Fibroblast of mammary gland (primary cell): ENCODE measurements around the gene MAPKAP1.
A peak's percentile ranks its signal among the peaks of the same experiment; 100 is the strongest.

Experiments
- DNase-seq: peaks from one replicate; pipeline ENCODE4 v3.0.0-alpha.2; 2010; ENCODE audit warnings: low read depth
- H3K4me3 ChIP-seq: 2 replicates; pipeline ENCODE4 v1.5.1; 2011; ENCODE audit warnings: low read depth, mild to moderate bottlenecking, low read length, moderate library complexity; ENCODE audit not compliant: control insufficient read depth
- TF ChIP-seq, protein P1 (sequence below): conservative IDR thresholded peaks from 2 replicates; pipeline ENCODE4 v1.5.1; 2011; ENCODE audit warnings: low read depth, low read length, inconsistent platforms; ENCODE audit not compliant: control insufficient read depth, insufficient read depth

MAPKAP1 gene

GRCh38 chr9:125409637-125410521 is 297.1 kb downstream of the MAPKAP1 start:
- DNase-seq = peak; percentile 50
- TF ChIP-seq, protein P1, sequence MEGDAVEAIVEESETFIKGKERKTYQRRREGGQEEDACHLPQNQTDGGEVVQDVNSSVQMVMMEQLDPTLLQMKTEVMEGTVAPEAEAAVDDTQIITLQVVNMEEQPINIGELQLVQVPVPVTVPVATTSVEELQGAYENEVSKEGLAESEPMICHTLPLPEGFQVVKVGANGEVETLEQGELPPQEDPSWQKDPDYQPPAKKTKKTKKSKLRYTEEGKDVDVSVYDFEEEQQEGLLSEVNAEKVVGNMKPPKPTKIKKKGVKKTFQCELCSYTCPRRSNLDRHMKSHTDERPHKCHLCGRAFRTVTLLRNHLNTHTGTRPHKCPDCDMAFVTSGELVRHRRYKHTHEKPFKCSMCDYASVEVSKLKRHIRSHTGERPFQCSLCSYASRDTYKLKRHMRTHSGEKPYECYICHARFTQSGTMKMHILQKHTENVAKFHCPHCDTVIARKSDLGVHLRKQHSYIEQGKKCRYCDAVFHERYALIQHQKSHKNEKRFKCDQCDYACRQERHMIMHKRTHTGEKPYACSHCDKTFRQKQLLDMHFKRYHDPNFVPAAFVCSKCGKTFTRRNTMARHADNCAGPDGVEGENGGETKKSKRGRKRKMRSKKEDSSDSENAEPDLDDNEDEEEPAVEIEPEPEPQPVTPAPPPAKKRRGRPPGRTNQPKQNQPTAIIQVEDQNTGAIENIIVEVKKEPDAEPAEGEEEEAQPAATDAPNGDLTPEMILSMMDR = no peak
- H3K4me3 ChIP-seq = no peak overlapping the region

DNA sequence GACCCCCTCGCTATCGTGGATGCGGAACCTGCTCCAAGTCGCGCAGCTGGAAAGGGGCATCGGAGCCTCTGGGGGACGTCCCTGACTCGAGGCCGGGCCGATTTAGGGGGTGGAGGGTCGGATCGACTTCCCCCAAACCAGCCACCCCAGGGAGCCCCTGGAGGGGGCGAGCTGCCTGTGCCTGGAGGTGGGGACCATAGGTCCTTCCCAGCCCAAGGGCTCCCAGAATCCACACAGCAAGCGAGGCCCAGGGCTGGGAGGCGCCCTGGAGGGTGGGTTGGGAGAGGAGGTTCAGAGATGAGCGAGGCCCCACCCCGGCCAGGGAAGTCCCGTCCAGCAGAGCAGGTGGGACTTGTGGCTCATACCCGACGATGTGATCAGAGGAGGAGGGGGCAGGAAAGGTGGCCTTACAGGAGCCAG is 297.8 kb downstream of the MAPKAP1 start:
- H3K4me3 ChIP-seq = no peak overlapping the region
- peak; percentile 15 for DNase-seq
- TF ChIP-seq, protein P1 = no peak

GRCh38 chr9:125407974-125408900 is 298.8 kb downstream of the MAPKAP1 start:
- peak overlapping the region; percentile 53 for H3K4me3 ChIP-seq
- TF ChIP-seq, protein P1 = peak; percentile 61
- peak; percentile 57 for DNase-seq

DNA sequence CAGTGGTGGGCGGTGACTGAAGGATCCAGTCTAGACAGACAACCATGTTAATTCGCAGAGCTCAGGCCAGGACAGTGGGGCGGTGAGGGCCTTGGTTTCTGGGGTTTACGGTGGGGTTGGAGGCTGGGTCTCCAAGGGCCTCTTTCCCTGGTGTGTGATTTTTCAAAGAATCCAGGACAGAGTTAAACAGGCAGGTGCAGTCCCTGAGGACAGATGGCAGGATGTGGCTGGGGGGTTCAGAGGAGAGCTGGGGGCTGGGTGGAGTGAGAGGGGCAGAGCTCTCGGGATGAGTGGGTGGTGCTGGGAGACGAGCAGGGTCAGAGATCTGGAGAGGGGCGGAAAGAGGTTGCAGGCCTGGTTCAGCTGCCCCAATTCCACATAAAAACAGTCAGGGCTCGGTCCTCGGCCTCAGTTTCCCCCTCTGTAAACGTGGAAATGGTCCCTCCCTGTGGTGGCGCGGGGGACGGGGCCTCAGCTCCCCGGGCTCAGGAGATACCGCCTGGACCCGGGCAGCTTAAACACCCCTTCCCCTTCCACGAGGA is 299.5 kb downstream of the MAPKAP1 start:
- TF ChIP-seq, protein P1 = no peak
- H3K4me3 ChIP-seq = peak overlapping the region; percentile 53
- no peak for DNase-seq

- H3K4me3 ChIP-seq = no peak overlapping the region
- DNase-seq = no peak
- TF ChIP-seq, protein P1 = no peak
These were observed 300.3 kb downstream of the MAPKAP1 start for GRCh38 chr9:125406810-125407087.

DNA sequence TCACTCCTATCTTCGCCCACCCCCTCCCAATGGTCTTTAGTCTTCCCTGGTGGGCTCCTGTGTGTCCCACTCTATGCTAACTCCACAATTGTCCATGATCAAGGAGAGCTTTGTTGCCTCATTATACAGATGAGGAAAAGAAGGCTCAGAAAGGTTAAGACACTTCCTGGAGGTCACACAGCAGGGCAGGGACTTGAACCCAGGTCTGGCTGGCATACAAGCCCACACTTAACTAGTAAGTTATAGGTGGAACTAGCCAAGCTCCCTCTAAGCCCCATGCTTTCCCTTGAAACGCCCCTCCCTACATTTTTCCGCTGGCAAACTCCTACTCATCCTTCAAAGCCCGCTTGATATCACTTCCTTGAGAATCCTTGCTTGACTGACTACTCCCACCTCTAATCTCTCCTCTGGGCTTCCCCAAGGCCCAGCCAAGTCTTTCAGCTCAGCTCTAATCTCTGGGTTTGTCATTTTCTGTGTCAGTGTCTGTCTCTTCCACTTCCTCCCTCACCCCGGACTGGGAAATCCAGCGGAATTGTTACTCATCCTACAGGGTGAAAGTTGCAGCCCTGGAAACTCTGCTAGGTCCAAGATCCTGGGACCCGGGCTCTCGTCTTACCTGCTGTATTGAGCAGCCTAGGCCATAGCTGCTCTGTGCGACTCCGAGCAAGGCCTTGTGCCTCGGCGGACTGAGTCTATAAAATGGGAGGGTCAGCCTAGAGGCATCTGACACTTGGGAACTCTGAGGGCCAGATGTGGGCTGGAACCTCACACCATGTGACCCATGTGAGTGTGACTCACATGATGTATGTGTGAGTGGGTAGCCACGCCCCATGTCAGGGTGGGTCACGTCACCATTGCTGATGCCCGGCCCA is 300.8 kb downstream of the MAPKAP1 start:
- TF ChIP-seq, protein P1 = no peak
- DNase-seq = peak; percentile 66

More for the DNA sequence above, 300.8 kb downstream of the MAPKAP1 start:
- no peak overlapping the region for H3K4me3 ChIP-seq
